ENCODE data around the gene TSPAN18.

DNA sequence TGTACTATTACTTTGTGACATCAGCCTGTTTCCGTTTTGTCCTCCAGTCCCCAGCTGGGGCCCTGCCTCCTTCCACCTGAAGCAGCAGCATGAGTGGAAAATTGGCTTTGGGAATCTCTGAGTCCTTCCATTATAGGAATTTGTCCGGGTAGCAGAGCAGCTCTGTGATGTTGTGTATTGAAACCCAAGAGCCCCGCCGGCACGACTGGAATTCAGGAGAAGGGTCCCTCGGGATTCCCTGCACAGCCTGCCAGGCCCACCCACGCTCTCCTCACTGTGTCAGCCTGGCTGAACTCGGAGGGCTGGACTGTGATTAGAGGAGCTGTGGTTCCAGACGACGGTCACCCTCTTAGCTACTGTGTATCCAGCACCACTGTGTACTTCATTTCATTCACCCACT lies 18.8 kb upstream of the TSPAN18 start:
- TF ChIP-seq POLR2AphosphoS5 (IDR thresholded peaks at IDR 0.05; ENCODE audit: insufficient read depth in 1 of 2, low read depth in 1 of 2) (no peak), POLR2A (IDR thresholded peaks at IDR 0.05) (no peak)
- TF ChIP-seq, protein P1, sequence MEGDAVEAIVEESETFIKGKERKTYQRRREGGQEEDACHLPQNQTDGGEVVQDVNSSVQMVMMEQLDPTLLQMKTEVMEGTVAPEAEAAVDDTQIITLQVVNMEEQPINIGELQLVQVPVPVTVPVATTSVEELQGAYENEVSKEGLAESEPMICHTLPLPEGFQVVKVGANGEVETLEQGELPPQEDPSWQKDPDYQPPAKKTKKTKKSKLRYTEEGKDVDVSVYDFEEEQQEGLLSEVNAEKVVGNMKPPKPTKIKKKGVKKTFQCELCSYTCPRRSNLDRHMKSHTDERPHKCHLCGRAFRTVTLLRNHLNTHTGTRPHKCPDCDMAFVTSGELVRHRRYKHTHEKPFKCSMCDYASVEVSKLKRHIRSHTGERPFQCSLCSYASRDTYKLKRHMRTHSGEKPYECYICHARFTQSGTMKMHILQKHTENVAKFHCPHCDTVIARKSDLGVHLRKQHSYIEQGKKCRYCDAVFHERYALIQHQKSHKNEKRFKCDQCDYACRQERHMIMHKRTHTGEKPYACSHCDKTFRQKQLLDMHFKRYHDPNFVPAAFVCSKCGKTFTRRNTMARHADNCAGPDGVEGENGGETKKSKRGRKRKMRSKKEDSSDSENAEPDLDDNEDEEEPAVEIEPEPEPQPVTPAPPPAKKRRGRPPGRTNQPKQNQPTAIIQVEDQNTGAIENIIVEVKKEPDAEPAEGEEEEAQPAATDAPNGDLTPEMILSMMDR (IDR thresholded peaks at IDR 0.05), result no peak

Measured in vagina (tissue), 2 donors.